Measurements from ENCODE around the gene CASK.

- TF ChIP-seq CTCF (IDR thresholded peaks at IDR 0.05): no peak
- no peak for TF ChIP-seq POLR2A (IDR thresholded peaks at IDR 0.05)
These were observed 183.5 kb downstream of the CASK start for GRCh38 chrX:41739871-41740270.

Measured in Peyer's patch (tissue), 4 donors.